ENCODE data around the gene MAP4. TPM values are rescaled to one million over a fixed set of nuclear protein-coding genes. Genes with fewer than 3 reads are reported as not detected.

The MAP4 gene
- total RNA-seq, 1 experiment from 2014 or later = 150 TPM

- CTCF ChIA-PET = no interaction called here
- TF ChIP-seq, protein P1, sequence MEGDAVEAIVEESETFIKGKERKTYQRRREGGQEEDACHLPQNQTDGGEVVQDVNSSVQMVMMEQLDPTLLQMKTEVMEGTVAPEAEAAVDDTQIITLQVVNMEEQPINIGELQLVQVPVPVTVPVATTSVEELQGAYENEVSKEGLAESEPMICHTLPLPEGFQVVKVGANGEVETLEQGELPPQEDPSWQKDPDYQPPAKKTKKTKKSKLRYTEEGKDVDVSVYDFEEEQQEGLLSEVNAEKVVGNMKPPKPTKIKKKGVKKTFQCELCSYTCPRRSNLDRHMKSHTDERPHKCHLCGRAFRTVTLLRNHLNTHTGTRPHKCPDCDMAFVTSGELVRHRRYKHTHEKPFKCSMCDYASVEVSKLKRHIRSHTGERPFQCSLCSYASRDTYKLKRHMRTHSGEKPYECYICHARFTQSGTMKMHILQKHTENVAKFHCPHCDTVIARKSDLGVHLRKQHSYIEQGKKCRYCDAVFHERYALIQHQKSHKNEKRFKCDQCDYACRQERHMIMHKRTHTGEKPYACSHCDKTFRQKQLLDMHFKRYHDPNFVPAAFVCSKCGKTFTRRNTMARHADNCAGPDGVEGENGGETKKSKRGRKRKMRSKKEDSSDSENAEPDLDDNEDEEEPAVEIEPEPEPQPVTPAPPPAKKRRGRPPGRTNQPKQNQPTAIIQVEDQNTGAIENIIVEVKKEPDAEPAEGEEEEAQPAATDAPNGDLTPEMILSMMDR (IDR thresholded peaks at IDR 0.05; ENCODE audit: unreplicated experiment) = no peak
- intact Hi-C loops (cut with micrococcal nuclease; ENCODE audit: unreplicated experiment) = no loop called here
- Mint-ChIP-seq H3K4me3 (ENCODE audit: low read depth, unreplicated experiment) (no peak overlapping the region), H3K4me1 (ENCODE audit: low read depth, unreplicated experiment) (no peaks in the 10 kb centered on the region), H3K27me3 (ENCODE audit: unreplicated experiment) (no peaks in the 10 kb centered on the region), H3K27ac (ENCODE audit: unreplicated experiment) (no peak overlapping the region), H3K9me3 (ENCODE audit: low read depth, unreplicated experiment) (no peaks in the 10 kb centered on the region), H3K36me3 (ENCODE audit: insufficient read depth, unreplicated experiment) (peaks cover 20% of the 10 kb centered on the region)
- no peak for DNase-seq
- no TSS peak for BruUV-seq (replicated peaks)
Observed at GRCh38 chr3:47871389-47871788, 144.8 kb downstream of the MAP4 start.

- intact Hi-C loops (cut with micrococcal nuclease; ENCODE audit: unreplicated experiment) = no loop called here
- TF ChIP-seq, protein P1 (IDR thresholded peaks at IDR 0.05; ENCODE audit: unreplicated experiment) = no peak
- CTCF ChIA-PET = no interaction called here
- BruUV-seq (replicated peaks) = no TSS peak
- Mint-ChIP-seq H3K4me1 (ENCODE audit: low read depth, unreplicated experiment) (no peaks in the 10 kb centered on the region), H3K4me3 (ENCODE audit: low read depth, unreplicated experiment) (no peak overlapping the region), H3K27me3 (ENCODE audit: unreplicated experiment) (no peaks in the 10 kb centered on the region), H3K36me3 (ENCODE audit: insufficient read depth, unreplicated experiment) (peaks cover 27% of the 10 kb centered on the region), H3K9me3 (ENCODE audit: low read depth, unreplicated experiment) (no peaks in the 10 kb centered on the region), H3K27ac (ENCODE audit: unreplicated experiment) (no peak overlapping the region)
- DNase-seq = no peak
Observed at GRCh38 chr3:47870702-47871260, 145.4 kb downstream of the MAP4 start.

GRCh38 chr3:47870156-47870555, 146.1 kb downstream of the MAP4 start:
- H3K4me1 Mint-ChIP-seq (ENCODE audit: low read depth, unreplicated experiment) = no peaks in the 10 kb centered on the region
- no peak overlapping the region for H3K4me3 Mint-ChIP-seq (ENCODE audit: low read depth, unreplicated experiment)
- no peaks in the 10 kb centered on the region for H3K27me3 Mint-ChIP-seq (ENCODE audit: unreplicated experiment)
- H3K9me3 Mint-ChIP-seq (ENCODE audit: low read depth, unreplicated experiment) = no peaks in the 10 kb centered on the region
- H3K27ac Mint-ChIP-seq (ENCODE audit: unreplicated experiment) = no peak overlapping the region
- peaks cover 21% of the 10 kb centered on the region for H3K36me3 Mint-ChIP-seq (ENCODE audit: insufficient read depth, unreplicated experiment)
- no TSS peak for BruUV-seq (replicated peaks)
- CTCF ChIA-PET = no interaction called here
- DNase-seq = no peak
- intact Hi-C loops (cut with micrococcal nuclease; ENCODE audit: unreplicated experiment) = no loop called here
- TF ChIP-seq, protein P1 (IDR thresholded peaks at IDR 0.05; ENCODE audit: unreplicated experiment) = no peak

DNA sequence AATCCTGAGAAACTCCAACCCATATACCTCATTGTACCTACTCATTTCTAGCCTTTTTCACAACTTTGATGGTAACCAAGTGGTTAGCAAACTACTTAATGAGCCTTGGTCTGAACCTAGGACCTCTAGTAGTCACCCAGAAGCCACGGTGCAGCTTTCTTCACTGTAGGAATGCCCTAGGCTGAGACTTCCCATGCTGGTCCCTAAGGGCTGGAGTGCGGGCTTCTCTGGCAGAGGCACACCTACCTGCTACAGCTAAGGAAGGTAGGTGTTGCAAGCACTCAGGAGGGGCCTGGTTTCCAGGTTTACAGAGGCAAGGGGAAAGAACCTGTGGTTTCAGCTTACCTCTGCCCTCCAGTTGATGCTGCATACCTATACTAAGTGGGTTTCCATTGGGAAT, 147.9 kb downstream of the MAP4 start:
- Mint-ChIP-seq H3K27me3 (ENCODE audit: unreplicated experiment) (no peaks in the 10 kb centered on the region), H3K27ac (ENCODE audit: unreplicated experiment) (no peak overlapping the region), H3K9me3 (ENCODE audit: low read depth, unreplicated experiment) (no peaks in the 10 kb centered on the region), H3K36me3 (ENCODE audit: insufficient read depth, unreplicated experiment) (peaks cover 24% of the 10 kb centered on the region), H3K4me3 (ENCODE audit: low read depth, unreplicated experiment) (no peak overlapping the region), H3K4me1 (ENCODE audit: low read depth, unreplicated experiment) (no peaks in the 10 kb centered on the region)
- intact Hi-C loops (cut with micrococcal nuclease; ENCODE audit: unreplicated experiment) = no loop called here
- no peak for DNase-seq
- CTCF ChIA-PET = no interaction called here
- BruUV-seq (replicated peaks) = no TSS peak
- TF ChIP-seq, protein P1 (IDR thresholded peaks at IDR 0.05; ENCODE audit: unreplicated experiment) = no peak

Measured in Calu3 (cell line).